ENCODE measurements around the gene MAML2.

The MAML2 gene

DNA sequence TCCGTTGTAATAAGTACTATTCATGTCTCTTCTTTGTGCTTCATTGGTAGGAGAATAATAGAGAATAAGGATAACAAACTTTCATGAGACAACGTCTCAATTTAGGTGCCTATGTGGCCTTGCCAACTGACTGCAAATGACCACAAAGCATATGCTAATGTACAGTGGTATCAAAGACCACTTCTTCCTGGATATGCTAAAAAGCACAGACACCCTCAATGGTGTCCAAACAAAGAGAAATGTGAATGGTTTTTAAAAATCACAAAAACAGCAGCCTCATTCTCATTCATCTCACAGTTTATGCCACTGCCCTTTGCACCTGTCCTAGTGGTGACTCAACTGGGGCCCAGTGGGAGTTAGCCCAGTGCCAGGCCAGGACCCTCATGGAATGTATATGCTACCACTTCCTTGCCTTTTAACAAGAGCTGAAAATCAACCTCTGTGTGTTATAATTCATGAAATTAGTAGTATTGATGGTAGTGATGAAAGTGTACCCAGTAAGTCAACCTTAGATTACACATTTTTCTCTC, 353.9 kb downstream of the MAML2 start:
- DNase-seq (ENCODE audit: low read depth in 2 of 3, low spot score in 2 of 3), result no peak

DNA sequence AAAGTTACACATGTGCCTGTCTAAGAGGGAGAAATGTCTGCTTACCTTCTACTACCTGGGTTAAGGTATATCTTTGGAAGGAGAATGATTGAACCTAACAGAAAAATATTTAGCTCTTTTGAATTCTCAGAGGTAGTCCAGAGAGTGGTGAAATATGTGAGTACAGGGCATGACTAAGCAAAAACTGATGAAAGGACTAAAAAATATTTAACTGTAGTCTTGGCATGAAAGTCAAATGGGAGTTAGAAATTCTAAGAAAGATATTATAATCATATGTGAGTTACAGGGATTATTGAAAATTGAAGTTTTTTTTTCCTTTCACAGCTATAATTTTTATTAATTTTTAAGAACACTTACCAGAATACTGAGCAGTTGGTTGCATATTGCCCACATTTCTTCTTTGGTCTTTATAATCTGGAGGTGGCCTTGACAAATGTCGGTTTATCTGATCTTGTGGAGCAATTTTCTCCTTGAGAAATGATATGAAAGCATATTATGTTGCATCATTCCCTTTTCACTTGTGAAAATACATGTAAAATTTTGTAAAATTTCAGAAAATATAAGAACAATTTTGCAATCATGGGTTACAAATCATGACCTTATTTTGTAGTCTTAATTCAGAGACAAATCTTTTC, 357.7 kb downstream of the MAML2 start:
- DNase-seq (ENCODE audit: low read depth in 2 of 3, low spot score in 2 of 3), result no peak

DNA sequence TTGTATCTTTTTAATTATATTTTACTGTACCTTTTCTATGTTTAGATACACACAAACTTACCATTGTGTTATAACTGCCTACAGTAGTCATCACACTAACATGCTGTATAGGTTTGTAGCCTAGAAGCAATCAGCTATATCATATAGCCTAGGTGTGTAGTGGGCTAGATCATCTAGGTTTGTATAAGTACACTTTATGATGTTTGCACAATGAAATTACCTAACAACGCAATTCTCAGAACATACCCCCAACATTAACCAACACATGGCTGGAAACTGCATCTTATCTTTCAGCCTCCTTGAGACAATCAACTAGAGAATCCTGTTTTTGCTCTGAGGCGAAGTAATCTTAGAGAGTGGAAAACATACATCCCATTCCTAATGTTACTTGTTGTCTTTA, 358.9 kb downstream of the MAML2 start:
- DNase-seq (ENCODE audit: low read depth in 2 of 3, low spot score in 2 of 3), result no peak

DNA sequence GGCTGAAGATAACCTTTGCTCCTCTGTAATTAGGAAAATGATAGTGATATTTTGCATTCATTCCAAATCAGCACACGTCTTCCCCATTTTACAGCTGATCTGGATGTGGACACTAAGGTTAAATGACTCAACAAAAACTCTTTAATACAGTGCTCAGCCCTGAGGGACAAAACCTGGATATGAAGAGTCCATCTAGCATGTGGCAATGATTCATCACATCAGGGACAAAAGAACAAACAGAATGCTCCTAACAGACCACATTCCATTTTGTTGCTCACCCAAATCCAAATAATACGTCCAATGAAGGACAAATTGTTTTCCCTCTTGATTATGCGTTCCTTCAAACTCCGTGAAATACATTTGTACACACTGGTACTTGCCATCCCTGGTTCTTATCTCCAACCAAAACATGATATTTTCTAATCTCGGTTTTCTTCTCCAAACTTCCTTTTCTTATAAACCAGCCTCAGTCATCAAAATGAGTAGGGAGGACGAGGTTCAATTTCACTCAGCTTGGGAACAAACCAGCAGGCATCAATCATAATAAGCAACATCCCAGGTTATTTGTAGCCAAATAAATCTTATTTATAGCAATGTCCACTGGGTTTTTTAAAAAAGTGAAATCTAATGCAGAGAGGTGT, 365.3 kb downstream of the MAML2 start:
- DNase-seq (ENCODE audit: low read depth in 2 of 3, low spot score in 2 of 3), result no peak

DNA sequence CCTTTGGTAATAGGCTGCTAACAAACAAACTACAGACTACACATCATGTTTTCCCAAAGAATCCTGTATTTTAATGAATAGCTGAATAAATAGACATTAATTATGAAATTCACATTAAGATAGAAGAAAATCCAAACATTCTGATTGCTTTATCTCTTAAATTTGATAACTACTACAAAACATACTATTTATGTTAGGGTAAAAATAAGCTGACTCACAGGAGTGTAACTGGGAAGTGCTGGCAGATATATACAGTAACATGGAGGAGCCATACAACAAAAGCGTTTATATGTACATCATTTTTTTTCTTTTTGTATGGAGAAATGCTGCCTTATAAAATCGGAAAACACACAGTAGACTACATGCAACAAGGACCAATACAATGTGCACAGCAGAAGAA, 366.4 kb downstream of the MAML2 start:
- DNase-seq (ENCODE audit: low read depth in 2 of 3, low spot score in 2 of 3), result no peak

DNA sequence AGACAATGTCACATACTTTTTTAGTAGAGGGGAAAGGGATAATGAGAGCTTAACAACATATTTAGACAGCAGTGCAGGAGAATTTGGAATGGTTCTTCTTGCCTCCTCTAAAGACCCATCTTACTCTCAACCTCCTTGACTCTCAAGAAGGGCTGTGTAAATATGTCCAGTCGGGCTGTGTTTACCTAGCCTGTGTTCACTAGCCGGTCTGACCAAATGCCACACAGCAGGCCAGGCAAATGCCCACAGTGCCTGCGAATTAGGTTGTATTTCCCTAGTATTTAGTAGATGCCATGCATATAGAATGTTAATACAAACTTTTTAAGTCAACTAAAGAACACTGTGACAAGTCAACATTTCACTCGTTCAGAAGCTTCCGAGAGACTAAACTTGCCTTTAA, 367.7 kb downstream of the MAML2 start:
- no peak for DNase-seq (ENCODE audit: low read depth in 2 of 3, low spot score in 2 of 3)

DNA sequence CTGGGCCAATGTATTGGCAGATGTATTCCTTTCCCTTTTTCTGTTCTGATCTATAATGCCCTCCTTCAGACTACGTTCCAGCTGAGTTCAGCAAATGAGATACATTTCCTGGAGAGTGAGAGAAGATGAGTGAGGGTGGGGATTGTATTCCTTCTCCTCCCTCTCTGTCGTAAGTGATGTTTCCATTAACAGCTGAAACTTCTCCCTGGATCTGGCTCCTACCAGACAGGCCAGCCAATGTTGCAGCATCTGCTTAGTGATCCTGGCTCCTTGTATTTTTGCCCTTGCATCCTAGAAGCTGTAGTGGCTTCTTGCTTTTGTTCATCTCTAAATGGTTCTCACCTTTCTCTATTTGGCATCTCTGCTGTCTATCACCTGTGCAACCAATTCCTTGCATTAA, 370.9 kb downstream of the MAML2 start:
- DNase-seq (ENCODE audit: low read depth in 2 of 3, low spot score in 2 of 3), result no peak

DNA sequence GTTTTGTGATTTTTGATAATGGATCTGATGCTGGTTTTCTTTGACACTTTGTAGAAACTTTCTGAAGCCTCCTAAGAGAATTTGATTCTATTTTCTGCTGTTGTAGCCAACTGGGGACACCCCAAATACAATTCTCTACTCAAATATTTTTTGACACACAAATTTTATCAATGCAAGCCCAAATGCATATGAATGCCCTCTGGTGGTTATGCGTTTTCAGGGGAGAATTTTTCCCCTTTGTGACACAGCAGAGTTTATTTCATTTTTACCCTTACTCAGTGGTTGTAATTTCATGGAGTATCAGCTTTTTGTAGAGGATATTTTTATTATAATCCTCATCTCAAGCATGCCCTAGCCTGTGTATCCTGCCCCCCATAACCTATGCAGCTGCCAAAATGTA, 374.4 kb downstream of the MAML2 start:
- DNase-seq (ENCODE audit: low read depth in 2 of 3, low spot score in 2 of 3), result no peak

DNA sequence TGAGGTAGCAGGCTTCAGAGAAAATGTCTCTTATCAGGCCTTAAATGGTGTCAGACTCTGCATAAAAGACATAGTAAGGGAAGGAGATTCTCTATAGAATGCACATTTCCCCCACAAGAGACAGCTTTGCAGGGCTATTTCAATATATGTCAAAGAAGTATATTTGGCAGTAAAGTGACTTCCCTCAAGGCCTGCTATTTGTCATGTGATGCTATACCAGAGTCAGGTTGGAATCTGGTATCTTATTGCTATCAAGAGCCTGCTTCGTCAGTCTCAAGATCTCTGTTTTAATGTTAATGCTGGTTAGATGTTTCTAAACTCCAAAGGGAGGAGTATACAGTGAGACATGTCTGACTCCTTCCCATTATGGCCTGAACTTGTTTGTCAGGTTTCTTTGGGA, 378.7 kb downstream of the MAML2 start:
- DNase-seq (ENCODE audit: low read depth in 2 of 3, low spot score in 2 of 3), result no peak

DNA sequence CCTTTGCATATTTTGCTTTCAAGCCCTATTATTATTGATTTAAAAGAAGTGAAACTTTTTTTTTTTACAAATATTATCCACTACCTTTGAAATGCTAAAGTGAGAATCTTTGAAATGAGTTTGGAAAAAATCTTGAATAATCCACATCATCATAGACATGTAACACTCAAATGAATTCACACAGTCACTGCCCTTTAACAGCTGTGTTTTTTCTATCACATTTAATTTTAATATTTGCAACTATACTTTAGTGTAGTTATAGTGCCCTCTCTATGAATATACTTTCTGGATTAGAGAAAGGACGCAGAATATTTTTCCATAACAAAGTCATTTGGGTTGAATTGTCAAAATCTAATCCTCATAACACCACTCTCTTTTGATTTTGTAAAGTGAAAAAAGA, 381.2 kb downstream of the MAML2 start:
- DNase-seq (ENCODE audit: low read depth in 2 of 3, low spot score in 2 of 3), result no peak

DNA sequence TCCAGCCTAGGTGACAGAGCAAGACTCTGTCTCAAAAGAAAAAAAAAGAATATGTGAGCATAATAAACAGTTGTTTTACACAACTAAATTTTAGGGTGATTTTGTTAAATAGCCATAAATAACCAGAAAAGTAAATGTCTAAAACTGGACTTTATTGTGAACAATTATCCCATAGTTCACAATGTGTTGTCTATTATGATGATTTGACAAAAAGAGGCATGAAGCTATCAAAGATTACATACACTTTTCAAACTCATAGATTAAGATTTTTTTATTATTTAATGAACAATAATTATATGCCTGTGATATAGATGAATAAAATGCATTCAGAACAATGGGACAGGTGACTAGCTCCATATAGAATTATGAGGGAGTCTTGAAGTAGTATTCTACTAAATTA, 392.1 kb downstream of the MAML2 start:
- DNase-seq (ENCODE audit: low read depth in 2 of 3, low spot score in 2 of 3), result no peak

DNA sequence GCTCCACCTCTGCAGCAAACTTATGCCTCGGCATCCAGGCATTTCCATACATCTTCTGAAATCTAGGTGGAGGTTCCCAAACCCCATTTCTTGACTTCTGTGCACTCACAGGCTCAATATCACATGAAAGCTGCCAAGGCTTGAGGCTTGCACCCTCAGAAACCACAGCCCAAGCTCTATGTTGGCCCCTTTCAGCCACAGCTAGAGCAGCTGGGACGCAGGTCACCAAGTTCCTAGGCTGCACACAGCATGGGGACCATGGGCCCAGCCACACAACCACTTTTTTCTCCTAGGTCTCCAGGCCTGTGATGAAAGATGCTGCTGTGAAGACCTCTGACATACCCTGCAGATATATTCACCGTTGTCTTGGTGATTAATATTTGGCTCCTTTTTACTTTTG, 394.4 kb downstream of the MAML2 start:
- DNase-seq (ENCODE audit: low read depth in 2 of 3, low spot score in 2 of 3), result no peak

DNA sequence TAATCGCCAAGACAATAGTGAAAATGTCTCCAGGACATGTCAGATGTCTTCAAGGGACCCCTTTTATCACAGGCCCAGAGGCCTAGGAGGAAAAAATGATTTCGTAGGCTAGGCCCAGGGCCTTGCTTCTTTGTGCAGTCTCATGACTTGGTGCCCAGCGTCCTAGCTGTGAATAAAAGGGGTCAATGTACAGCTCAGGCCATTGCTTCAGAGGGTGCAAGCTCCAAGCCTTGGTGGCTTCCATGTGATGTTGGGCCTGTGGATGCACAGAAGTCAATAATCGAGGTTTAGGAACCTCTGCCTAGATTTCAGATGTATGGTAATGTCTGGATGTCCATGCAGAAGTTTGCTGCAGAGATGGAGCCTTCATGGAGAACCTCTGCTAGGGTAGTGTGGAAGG, 398.4 kb downstream of the MAML2 start:
- no peak for DNase-seq (ENCODE audit: low read depth in 2 of 3, low spot score in 2 of 3)

DNA sequence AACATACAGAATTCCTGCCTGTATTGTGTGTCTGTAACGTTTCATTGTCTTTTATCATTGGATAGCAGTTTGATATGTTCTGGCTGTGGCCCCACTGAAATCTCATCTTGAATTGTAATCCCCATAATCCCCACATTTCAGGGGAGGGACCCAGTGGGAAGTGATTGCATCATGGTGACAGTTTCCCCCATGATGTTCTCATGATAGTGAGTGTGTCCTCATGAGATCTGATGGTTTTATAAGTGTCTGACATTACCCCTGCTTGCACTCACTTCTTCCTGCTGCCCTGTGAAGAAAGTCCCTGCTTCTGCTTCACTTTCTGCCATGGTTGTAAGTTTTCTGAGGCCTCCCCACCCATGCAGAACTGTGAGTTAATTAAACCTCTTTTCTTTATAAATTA, 399.4 kb downstream of the MAML2 start:
- no peak for DNase-seq (ENCODE audit: low read depth in 2 of 3, low spot score in 2 of 3)

DNA sequence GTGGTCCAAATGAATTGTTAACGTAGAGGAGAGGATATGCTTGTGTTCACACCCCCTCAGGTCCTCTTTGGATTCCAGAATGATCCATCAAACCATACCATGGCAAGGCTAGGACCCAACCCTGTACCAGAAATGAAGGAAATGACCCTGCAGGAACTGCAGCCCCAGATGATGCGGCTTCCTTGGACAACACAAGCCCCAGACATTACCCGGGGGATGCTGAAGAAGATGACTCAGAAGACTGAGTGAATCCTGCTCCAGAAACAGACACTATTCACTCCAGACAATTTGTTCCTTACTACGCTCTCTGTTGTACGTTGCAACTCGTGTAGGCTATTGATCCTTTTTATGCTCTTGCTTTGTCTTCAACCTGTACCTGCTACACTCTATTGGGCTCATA, 403.9 kb downstream of the MAML2 start:
- DNase-seq (ENCODE audit: low read depth in 2 of 3, low spot score in 2 of 3), result no peak

DNA sequence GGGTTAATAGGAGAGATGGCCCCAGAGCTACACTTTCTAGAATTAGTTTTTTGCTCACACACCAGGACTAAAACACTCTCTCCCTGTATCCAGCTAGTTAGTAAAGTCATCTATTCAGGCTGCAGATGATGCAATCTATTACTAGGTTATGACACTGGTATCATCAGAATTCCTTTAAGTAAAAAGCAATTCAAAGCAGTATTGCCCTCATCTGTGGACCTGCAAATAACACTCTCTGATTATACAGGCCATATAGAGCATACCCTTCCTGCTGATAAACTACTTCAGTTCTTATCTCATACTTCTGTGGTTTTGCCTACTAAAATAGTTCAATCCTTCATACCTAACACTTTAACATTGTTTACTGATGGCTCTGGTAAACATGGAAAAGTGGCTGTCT, 405.6 kb downstream of the MAML2 start:
- DNase-seq (ENCODE audit: low read depth in 2 of 3, low spot score in 2 of 3), result no peak

DNA sequence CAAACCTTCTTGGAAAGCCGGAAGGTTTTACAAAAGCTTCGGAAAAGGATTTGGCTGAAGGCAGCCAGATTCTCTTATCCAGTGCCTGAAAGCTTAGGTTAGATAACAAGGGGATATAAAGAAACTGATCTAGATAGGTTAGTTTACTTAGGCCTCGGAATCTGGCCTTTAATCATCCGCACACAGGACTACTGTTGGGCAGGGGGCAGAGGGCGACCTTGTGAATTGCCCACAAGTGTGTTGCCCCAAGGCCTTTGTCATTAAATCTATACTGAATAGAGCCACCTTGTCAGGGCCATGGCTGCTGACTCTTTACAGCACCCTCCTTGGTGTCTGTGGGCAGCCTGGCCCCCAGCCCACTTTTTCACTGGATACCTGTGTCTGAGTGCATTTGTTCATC, 409.4 kb downstream of the MAML2 start:
- no peak for DNase-seq (ENCODE audit: low read depth in 2 of 3, low spot score in 2 of 3)

DNA sequence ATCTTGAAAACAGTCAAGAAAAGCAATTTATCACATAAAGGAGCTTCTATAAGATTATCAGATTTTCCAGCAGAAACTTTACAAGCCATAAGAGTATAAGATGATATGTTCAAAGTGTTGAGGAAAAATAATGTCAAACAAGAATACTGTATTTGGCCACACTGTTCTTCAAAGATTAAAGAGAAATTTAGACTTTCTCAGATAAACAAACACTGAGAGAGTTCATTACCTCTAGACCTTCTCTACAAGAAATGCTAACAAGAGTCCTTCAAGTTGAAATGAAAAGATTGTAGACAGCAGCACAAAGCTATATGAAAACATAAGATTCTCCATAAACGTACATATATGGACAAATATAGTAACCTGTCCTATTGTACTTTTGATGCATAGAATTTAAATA, 411.1 kb downstream of the MAML2 start:
- no peak for DNase-seq (ENCODE audit: low read depth in 2 of 3, low spot score in 2 of 3)

DNA sequence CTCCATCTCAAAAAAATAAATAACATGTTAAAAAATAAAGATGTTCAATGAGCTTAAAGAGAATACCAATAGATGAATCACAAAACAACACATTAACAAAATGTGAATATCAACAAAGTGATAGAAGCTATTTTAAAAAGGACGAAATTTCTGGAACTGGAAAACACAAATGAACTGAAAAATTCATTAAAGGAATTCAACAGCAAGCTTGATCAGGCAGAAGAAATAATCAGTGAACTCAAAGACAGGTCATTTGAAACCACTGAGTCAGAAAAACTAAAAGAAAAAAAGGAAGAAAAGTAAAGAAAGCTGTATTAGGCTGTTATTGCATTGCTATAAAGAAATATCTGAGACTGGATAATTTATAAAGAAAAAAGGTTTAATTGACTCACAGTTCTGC, 412.0 kb downstream of the MAML2 start:
- DNase-seq (ENCODE audit: low read depth in 2 of 3, low spot score in 2 of 3), result no peak

DNA sequence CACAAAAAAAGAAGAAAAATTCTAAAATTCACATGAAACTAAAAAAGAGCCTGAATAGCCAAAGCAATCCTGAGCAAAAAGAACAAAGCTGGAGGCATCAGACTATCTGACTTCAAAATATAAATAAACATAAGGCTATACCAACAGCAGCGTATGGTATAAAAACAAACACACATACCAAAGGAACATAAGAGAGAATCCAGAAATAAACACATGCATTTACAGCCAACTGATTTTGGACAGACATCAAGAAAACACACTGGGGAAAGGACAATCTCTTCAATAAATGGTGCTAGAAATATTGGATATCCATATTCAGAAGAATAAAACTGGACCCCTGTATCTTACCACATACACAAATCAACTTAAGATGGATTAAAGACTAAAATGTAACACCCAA, 416.3 kb downstream of the MAML2 start:
- no peak for DNase-seq (ENCODE audit: low read depth in 2 of 3, low spot score in 2 of 3)

Measured in activated CD8-positive, alpha-beta memory T cell treated with anti-CD3 and anti-CD28 coated beads for 48 hours (primary cell).